GM23338 (cell line): ENCODE results near the gene BAHCC1. TPM values are rescaled to one million over a fixed set of nuclear protein-coding genes. Genes with fewer than 3 reads are reported as not detected.

ENCODE experiments used
- ATAC-seq: fragments of 200-7000 bp; cut with Tn5 transposase; 3 replicates; pipeline ENCODE4 v1.9.1; 2020
- DNase-seq: peaks from one replicate; pipeline ENCODE4 v3.0.0-alpha.2; 2015; ENCODE audit warnings: low spot score
- H2AFZ ChIP-seq: fragments of 200-600 bp; sonication (generic); 2 replicates; pipeline ENCODE4 v1.8.0; 2016; ENCODE audit warnings: antibody characterized with exemption, mild to moderate bottlenecking, moderate library complexity
- H3F3A ChIP-seq: fragments of 200-600 bp; sonication (generic); replicated peaks from 2 replicates; pipeline ENCODE4 v1.8.0; 2017; ENCODE audit warnings: antibody characterized with exemption, mixed run types, low read depth
- H3K27ac ChIP-seq: fragments of 200-600 bp; sonication (generic); 2 replicates; pipeline ENCODE4 v1.6.1; 2016; ENCODE audit warnings: low read depth
- H3K27me3 ChIP-seq: fragments of 200-600 bp; sonication (generic); 2 replicates; pipeline ENCODE4 v1.8.0; 2016; ENCODE audit warnings: mild to moderate bottlenecking, mixed run types, moderate library complexity; ENCODE audit not compliant: insufficient read depth
- H3K36me3 ChIP-seq: fragments of 200-600 bp; sonication (generic); 2 replicates; pipeline ENCODE4 v1.8.0; 2016; ENCODE audit warnings: mild to moderate bottlenecking; ENCODE audit not compliant: insufficient read depth
- H3K4me1 ChIP-seq: fragments of 200-600 bp; sonication (generic); 2 replicates; pipeline ENCODE4 v1.8.0; 2016; ENCODE audit warnings: mild to moderate bottlenecking, moderate library complexity; ENCODE audit not compliant: insufficient read depth
- H3K4me2 ChIP-seq: fragments of 200-600 bp; sonication (generic); 2 replicates; pipeline ENCODE4 v1.7.1; 2017; ENCODE audit warnings: mixed run types
- H3K4me3 ChIP-seq: fragments of 200-600 bp; sonication (generic); 2 replicates; pipeline ENCODE4 v1.6.1; 2016; ENCODE audit warnings: mixed run types
- H3K79me2 ChIP-seq: fragments of 200-600 bp; sonication (generic); replicated peaks from 2 replicates; pipeline ENCODE4 v1.8.0; 2017; ENCODE audit warnings: mild to moderate bottlenecking; ENCODE audit not compliant: insufficient read depth
- H3K9me2 ChIP-seq: fragments of 200-600 bp; sonication (generic); 2 replicates; pipeline ENCODE4 v1.8.0; 2017; ENCODE audit not compliant: insufficient read depth
- H4K20me1 ChIP-seq: fragments of 200-600 bp; sonication (generic); replicated peaks from 2 replicates; pipeline ENCODE4 v1.8.0; 2017; ENCODE audit warnings: mild to moderate bottlenecking; ENCODE audit not compliant: insufficient read depth
- H3K27ac Mint-ChIP-seq: 2 replicates; pipeline ENCODE4 v1.8.0; 2020; ENCODE audit warnings: inconsistent platforms, mild to moderate bottlenecking, moderate library complexity, mixed read lengths
- H3K27me3 Mint-ChIP-seq: 3 replicates; pipeline ENCODE4 v1.8.0; 2022; ENCODE audit warnings: low read depth, mild to moderate bottlenecking, moderate library complexity, mixed read lengths, inconsistent platforms; ENCODE audit not compliant: insufficient read depth, poor library complexity
- H3K36me3 Mint-ChIP-seq: 3 replicates; pipeline ENCODE4 v1.8.0; 2021; ENCODE audit warnings: low read depth, mild to moderate bottlenecking, inconsistent platforms, moderate library complexity, mixed read lengths
- H3K4me1 Mint-ChIP-seq: 3 replicates; pipeline ENCODE4 v1.8.0; 2020; ENCODE audit warnings: mild to moderate bottlenecking, inconsistent platforms, mixed read lengths
- H3K4me3 Mint-ChIP-seq: 3 replicates; pipeline ENCODE4 v1.8.0; 2021; ENCODE audit warnings: moderate library complexity, mild to moderate bottlenecking, inconsistent platforms, mixed read lengths
- H3K9me3 Mint-ChIP-seq: 3 replicates; pipeline ENCODE4 v1.8.0; 2020; ENCODE audit warnings: moderate library complexity, mild to moderate bottlenecking, inconsistent platforms, mixed read lengths
- ETS1 ChIP-seq: IDR thresholded peaks from 2 replicates; pipeline ENCODE4 v1.6.1; 2016; ENCODE audit warnings: antibody characterized with exemption
- EZH2 ChIP-seq: fragments of 200-600 bp; sonication (generic); IDR thresholded peaks from one replicate; pipeline ENCODE4 v1.8.0; 2017; ENCODE audit warnings: antibody characterized with exemption, mild to moderate bottlenecking, low read depth; ENCODE audit not compliant: unreplicated experiment
- JUNB ChIP-seq: IDR thresholded peaks from one replicate; pipeline ENCODE4 v1.6.1; 2016; ENCODE audit warnings: antibody characterized with exemption; ENCODE audit not compliant: unreplicated experiment
- NANOG ChIP-seq: IDR thresholded peaks from 2 replicates; pipeline ENCODE4 v1.6.1; 2016; ENCODE audit warnings: antibody characterized with exemption, borderline replicate concordance
- POLR2AphosphoS5 ChIP-seq: IDR thresholded peaks from 2 replicates; pipeline ENCODE4 v1.6.1; 2016; ENCODE audit warnings: antibody characterized with exemption, low read depth
- REST ChIP-seq: IDR thresholded peaks from one replicate; pipeline ENCODE4 v1.6.1; 2018; ENCODE audit warnings: antibody characterized with exemption; ENCODE audit not compliant: unreplicated experiment
- ZNF114 ChIP-seq: fragments of 250-450 bp; sonication (Bioruptor Pico); IDR thresholded peaks from 2 replicates; pipeline ENCODE4 v1.5.0; 2020; ENCODE audit warnings: mild to moderate bottlenecking, moderate library complexity
- ZNF462 ChIP-seq: fragments of 250-450 bp; sonication (Bioruptor Pico); IDR thresholded peaks from 2 replicates; pipeline ENCODE4 v1.5.0; 2020; ENCODE audit warnings: mild to moderate bottlenecking, moderate library complexity
- polyA plus RNA-seq: library from polyadenylated mRNA; unstranded; fragments of >200 nt; fragmentation: Nextera tagmentation; extraction: Ambion mirVana; gene quantifications from 2 replicates; pipeline ENCODE4 v1.2.1, GENCODE V29; 2016
- total RNA-seq: library from RNA; depleted of rRNA; stranded (reverse); fragments of >200 nt; shearing (Covaris generic); gene quantifications from 2 replicates; pipeline ENCODE4 v1.2.3, GENCODE V29; 2014

Gene BAHCC1
- total and polyA plus RNA-seq, 2 experiments from 2014 or later: 0.24 to 1.1 TPM

GRCh38 chr17:81448442-81448841 lies 53.2 kb downstream of the BAHCC1 start (continued):
- TF ChIP-seq REST (no peak), EZH2 (no peak), NANOG (no peak)

DNA sequence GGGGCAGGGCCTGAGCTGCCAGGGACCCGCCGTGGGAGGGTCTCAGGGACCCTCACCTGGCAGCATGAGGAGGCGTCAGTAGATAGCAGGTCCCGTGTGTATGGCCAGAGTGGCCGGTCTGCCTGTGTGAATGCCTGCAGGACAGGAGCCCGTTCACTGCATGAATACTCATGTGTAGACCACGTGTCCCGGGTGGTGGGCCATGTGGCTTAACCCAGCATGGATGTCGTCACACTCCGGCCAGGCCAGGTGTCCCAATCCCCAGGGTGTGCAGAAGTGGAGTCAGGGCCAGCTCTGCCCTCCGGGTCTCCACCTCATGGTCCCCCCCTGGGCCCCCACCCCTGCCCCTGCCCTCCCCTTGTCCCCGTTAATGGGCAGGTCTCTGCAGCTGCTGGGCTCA lies 53.7 kb downstream of the BAHCC1 start:
- Mint-ChIP-seq H3K9me3 (no peaks in the 10 kb centered on the region), H3K27ac (no peak overlapping the region), H3K27me3 (peaks cover 6% of the 10 kb centered on the region), H3K4me1 (peaks cover 3% of the 10 kb centered on the region; the same call in 2 of the 3 replicates), H3K4me3 (no peak overlapping the region), H3K36me3 (no peaks in the 10 kb centered on the region)
- no peaks in the 10 kb centered on the region for H3F3A ChIP-seq
- no peak overlapping the region for H3K4me3 ChIP-seq
- H3K9me2 ChIP-seq: no peaks in the 10 kb centered on the region
- H3K4me2 ChIP-seq: no peak overlapping the region
- ATAC-seq: no peak
- H3K79me2 ChIP-seq: no peaks in the 10 kb centered on the region
- no peaks in the 10 kb centered on the region for H3K27me3 ChIP-seq
- no peak overlapping the region for H2AFZ ChIP-seq
- no peak overlapping the region for H3K27ac ChIP-seq
- DNase-seq: no peak
- no peaks in the 10 kb centered on the region for H3K4me1 ChIP-seq
- no peaks in the 10 kb centered on the region for H3K36me3 ChIP-seq
- H4K20me1 ChIP-seq: no peaks in the 10 kb centered on the region
- no peak for TF ChIP-seq JUNB
- no peak for TF ChIP-seq ZNF462 (CRISPR knock-in tag)
- TF ChIP-seq NANOG: no peak
- no peak for TF ChIP-seq EZH2
- no peak for TF ChIP-seq REST
- no peak for TF ChIP-seq ZNF114 (CRISPR knock-in tag)
- TF ChIP-seq POLR2AphosphoS5: no peak
- TF ChIP-seq ETS1: no peak
